DMS53 treated with DMSO at 0.1 percent for 48 hours (cell line): ENCODE data around the gene CCT5.
A peak's percentile ranks its signal among the peaks of the same experiment; 100 is the strongest.
"Not testable (repeated sequence)": the region's sequence is repeated elsewhere in the genome, so short reads cannot be mapped to it uniquely, and the experiment has no call there.

ENCODE experiments used
- DNase-seq: peaks from one replicate; lab custom pipeline; 2025; ENCODE audit not compliant: unreplicated experiment; lab: John Stamatoyannopoulos, UW

Gene CCT5

DNA sequence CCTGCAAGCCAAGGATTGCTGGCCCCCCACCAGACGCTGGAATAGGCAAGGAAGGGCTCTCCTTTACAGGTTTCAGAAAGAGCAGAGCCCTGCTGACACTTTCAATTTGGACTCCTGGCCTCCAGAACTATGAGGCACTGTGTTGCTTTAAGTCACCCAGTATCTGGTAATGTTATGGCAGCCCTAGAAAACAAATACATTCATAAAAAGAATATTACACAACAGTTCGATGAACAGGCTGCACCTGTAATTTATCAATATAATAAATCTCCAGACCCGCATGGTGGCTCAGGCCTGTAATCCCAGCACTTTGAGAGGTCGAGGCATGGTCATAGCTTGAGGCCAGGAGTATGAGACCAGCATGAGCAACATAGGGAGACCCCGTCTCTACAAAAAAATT, 50.2 kb downstream of the CCT5 start:
- no peak for DNase-seq

- DNase-seq = no peak
Observed at GRCh38 chr5:10301266-10301665, 51.2 kb downstream of the CCT5 start.

DNA sequence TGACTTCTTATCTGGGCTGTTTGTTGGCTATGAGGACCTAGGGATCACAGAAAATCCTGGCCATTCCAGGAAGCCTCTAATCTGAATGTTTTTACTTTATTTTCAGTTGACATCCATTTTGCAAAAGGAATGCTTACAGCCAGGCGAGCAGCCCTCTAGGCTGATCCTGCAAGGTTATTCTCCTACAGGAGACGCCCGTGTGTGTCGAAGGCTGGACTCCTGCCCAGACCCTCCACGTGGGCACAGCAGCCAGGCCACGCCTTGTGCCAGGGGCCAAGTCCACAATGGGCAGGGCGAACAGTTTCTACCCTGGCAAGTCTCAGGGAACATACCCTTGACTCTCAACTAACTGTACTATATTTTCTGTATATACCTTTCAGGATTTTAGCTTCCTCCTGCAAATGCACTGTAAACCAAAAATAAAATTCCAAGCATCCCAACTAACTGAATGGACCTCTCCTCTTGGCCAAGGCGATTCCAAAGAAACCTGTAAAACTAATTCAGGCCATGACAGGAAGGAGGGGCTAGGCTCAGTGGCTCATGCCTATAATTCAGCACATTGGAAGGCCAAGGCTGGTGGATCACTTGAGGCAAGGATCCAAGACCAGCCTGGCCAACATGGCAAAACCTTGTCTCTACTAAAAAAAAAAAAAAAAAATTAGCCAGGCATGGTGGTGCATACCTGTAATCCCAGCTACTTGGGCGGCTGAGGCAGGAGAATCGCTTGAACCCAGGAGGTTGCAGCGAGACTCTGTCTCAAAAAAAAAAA, 51.9 kb downstream of the CCT5 start:
- no peak for DNase-seq

- no peak for DNase-seq
Observed at GRCh38 chr5:10303201-10303600, 53.1 kb downstream of the CCT5 start.

DNA sequence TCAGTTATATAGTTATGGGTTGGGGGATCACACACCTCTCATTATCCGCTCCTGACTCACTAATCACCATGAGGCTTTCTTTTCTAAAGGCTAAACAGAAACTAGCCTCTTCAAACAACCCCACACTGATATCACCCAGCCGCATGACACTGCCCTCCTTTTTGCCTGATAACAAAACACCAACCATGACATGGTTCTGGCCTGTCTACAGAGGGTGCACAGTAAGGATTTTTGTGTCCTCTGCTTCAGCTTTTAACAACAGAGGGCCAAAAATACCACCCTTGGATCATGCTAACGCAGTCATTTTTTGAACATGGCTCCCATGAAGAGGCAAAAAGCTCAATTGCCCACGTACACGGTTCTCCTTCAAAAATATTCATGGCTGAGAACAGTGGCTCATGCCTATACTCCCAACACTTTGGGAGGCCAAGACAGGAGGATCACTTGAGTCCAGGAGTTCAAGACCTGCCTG, 53.7 kb downstream of the CCT5 start:
- DNase-seq = no peak

DNA sequence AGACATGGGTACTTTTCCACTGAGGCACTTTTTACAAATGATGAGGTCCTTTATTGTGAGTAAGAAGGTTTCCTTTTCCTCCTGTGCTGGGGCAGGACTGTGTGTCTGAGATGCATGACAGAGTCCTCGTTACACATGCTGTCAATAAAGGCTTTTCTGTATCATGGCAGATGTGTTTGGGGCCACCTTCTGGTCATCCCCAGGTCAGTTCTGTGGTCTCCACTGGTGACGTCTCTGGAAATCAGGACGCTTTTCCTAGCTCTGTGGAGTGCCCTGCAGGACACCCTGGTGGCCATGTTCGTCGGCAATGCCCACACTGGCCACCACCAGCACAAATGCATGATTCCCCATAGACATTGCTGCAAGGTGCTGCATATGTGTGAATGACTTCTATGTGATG, 54.9 kb downstream of the CCT5 start:
- DNase-seq = no peak

DNA sequence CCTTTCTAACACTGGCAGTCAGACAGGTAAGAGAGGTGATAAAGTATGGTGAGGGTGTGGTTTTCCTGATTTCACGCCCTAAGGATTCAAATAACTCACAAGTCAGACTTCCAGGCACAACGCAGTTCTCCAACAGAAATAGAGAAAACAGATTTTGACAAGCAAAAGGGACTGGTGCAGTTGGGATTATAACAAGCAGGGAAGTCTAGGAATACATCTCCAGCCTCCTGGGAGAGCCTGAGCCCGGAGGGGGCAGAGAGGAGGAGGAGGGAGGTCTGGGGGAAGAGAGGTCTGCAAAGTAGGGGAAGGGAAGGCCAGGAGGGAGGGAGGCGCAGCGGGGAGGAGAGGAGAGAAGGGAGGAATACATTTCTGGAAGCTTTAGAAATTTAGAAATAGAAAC, 56.0 kb downstream of the CCT5 start:
- DNase-seq = no peak

GRCh38 chr5:10306806-10307205, 56.7 kb downstream of the CCT5 start:
- DNase-seq = no peak

- peak; percentile 54 for DNase-seq
Observed at GRCh38 chr5:10307206-10308148, 57.4 kb downstream of the CCT5 start, which contains the start of gene CMBL. CMBL (minus strand) TSS chr5:10307902; CDS start chr5:10290762, 17,140 bp downstream.

DNA sequence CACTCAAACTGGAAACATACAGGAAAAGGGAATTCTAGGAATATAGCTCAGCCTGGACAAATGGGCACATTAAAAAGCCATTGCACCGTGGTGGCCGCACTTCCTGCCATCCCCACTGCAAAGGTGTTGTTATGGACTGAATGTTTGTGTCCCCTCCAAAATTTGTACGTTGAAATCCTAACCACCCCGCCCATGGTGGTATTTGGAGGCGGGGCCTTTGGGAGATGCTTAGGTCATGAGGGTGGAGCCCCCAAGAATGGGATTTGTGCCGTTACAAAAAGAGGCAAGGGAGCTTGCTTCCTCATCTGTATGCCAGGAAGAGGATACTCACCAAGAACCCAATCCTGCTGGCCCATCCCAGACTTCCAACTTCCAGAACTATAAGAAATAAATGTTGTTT, 58.8 kb downstream of the CCT5 start:
- no peak for DNase-seq

GRCh38 chr5:10310066-10310779, 60.1 kb downstream of the CCT5 start:
- DNase-seq = peak; percentile 64

- DNase-seq = not testable (repeated sequence)
Observed at GRCh38 chr5:10310835-10311570, 60.9 kb downstream of the CCT5 start.

GRCh38 chr5:10311595-10312425, 61.7 kb downstream of the CCT5 start:
- DNase-seq = no peak

DNA sequence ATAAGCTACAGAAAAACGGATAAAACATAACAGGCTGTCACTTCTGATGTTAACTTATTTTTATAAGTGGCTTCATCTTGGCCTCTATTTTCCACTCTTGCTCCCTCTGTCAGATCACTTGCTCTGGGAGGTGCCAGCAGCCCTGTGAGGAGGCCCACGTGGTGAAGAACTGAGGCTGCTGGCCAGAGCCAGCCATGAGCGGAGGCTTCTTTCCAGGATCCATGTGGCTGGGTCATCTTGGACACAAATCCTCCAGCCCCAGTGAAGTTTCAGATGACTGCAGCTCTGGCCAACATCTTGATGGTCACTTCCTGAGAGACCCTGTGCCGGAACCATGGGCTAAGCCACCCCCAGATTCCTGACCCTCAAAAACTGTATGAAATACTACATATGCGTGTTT, 65.1 kb downstream of the CCT5 start:
- no peak for DNase-seq
